ENCODE data around the gene TMEM168.

DNA sequence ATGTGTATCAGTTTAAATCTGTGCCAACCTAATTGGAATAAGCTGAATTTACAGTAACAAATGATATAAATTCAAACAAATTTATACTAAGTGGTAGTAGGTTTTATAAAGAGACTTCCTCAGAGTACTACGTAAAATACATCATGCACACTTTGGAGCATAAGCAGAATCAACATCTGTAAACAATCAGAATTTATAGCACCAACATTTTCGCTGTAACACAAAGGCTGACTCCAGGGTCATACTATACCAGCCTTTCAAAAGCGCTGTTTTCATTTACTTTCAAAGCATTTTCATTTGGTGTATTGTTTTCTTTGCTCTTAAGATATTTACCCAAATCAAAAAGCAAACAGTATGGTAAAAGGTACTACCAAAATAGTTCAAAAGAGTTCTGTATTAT, 29.3 kb upstream of the TMEM168 start:
- no peak for TF ChIP-seq CTCF (IDR thresholded peaks at IDR 0.05; ENCODE audit: borderline replicate concordance, extremely low read depth, low read length, poor library complexity, severe bottlenecking)
- no peak for TF ChIP-seq EZH2 (IDR thresholded peaks at IDR 0.05; ENCODE audit: borderline replicate concordance, low read depth, low read length, severe bottlenecking)

Data from DND-41 (cell line).